BJ (cell line): ENCODE measurements around the gene ZNF611. TPM values are rescaled to one million over a fixed set of nuclear protein-coding genes. Genes with fewer than 3 reads are reported as not detected.
"Not testable (repeated sequence)": the region's sequence is repeated elsewhere in the genome, so short reads cannot be mapped to it uniquely, and the experiment has no call there.

Experiments
- CTCF ChIA-PET: fragments of 350-600 bp; formaldehyde crosslinking; extraction: SDS; loops from one replicate; lab custom pipeline; 2021; ENCODE audit warnings: antibody characterized with exemption, inconsistent platforms; lab: Yijun Ruan, JAX
- POLR2A ChIA-PET: fragments of 300-600 bp; sonication (Branson Sonifier 250); formaldehyde crosslinking; extraction: SDS; loops from one replicate; lab custom pipeline; 2021; ENCODE audit warnings: antibody characterized with exemption; lab: Charles Lee
- DNase-seq: peaks from one replicate; pipeline ENCODE4 v3.0.0-alpha.2; 2011; ENCODE audit warnings: low read depth
- H3K27me3 ChIP-seq: 2 replicates; pipeline ENCODE4 v1.6.0; 2011; ENCODE audit warnings: low read length; ENCODE audit not compliant: control insufficient read depth, insufficient read depth
- H3K36me3 ChIP-seq: 2 replicates; pipeline ENCODE4 v1.5.1; 2011; ENCODE audit warnings: low read length; ENCODE audit not compliant: control insufficient read depth, insufficient read depth
- H3K4me3 ChIP-seq: 2 replicates; pipeline ENCODE4 v1.5.1; 2011; ENCODE audit warnings: low read depth, mild to moderate bottlenecking, control low read depth, low read length
- CTCF ChIP-seq: IDR thresholded peaks from 2 replicates; pipeline ENCODE4 v1.5.1; 2011; ENCODE audit warnings: low read depth, mild to moderate bottlenecking, control low read depth, inconsistent platforms, low read length, moderate library complexity; ENCODE audit not compliant: insufficient read depth
- polyA plus RNA-seq: library from polyadenylated mRNA; depleted of rRNA; stranded (reverse); fragments of >200 nt; gene quantifications from 2 replicates; pipeline ENCODE4 v1.2.3, GENCODE V29; 2011

Gene ZNF611
- polyA plus RNA-seq, 1 experiment, result 2.4 TPM

GRCh38 chr19:52722062-52723003 is 12.5 kb downstream of the ZNF611 start:
- CTCF ChIA-PET, result interaction anchor here (0.6 kb wide), 1 partner anchor 37 kb away, joined by 3 read pairs; no protein-coding TSS in a partner anchor

DNA sequence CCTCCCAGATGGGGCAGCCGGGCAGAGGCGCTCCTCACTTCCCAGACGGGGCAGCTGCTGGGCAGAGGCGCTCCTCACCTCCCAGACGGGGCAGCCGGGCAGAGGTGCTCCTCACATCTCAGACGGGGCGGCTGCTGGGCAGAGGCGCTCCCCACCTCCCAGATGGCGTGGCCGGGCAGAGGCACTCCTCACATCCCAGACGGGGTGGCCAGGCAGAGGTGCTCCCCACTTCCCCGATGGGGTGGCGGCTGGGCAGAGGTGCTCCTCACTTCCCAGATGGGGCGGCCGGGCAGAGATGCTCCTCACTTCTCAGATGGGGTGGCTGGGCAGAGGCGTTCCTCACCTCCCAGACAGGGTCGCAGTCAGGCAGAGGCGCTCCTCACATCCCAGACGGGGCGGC is 14.3 kb downstream of the ZNF611 start:
- DNase-seq, H3K27me3 ChIP-seq, CTCF ChIA-PET, H3K4me3 ChIP-seq, H3K36me3 ChIP-seq, POLR2A ChIA-PET: not testable (repeated sequence)

More at GRCh38 chr19:52722062-52723003, 12.5 kb downstream of the ZNF611 start:
- POLR2A ChIA-PET, result no interaction called here
- H3K36me3 ChIP-seq, result peaks cover 2% of the 10 kb centered on the region
- H3K4me3 ChIP-seq, result no peak overlapping the region
- H3K27me3 ChIP-seq, result no peaks in the 10 kb centered on the region
- TF ChIP-seq CTCF, result no peak
- peak; percentile 55 for DNase-seq

DNA sequence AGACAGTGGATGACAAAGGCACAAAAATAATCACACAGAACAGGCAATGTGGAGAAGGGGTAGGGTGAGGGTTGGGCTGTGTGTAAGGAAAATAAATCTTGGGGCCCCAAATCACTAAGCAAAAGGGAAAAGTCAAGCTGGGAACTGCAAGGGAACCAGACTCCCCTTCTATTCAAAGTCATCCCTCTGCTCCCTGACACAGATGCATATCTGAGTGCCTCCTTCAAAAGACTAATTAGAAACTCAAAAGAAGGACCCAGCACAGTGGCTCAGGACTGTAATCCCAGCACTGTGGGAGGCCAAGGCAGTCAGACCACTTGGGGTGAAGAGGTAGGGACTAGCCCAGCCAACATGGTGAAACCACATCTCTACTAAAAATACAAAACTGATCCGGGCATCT is 18.3 kb downstream of the ZNF611 start:
- no peak for DNase-seq
- Histone ChIP-seq H3K4me3 (no peak overlapping the region), H3K27me3 (no peaks in the 10 kb centered on the region), H3K36me3 (no peaks in the 10 kb centered on the region; the same call in 1 of the 2 replicates)
- TF ChIP-seq CTCF, result no peak
- ChIA-PET CTCF (interaction anchor here (0.6 kb wide), 1 partner anchor 479 kb away, joined by 3 read pairs; no protein-coding TSS in a partner anchor), POLR2A (no interaction called here)

GRCh38 chr19:52715902-52716301 is 18.9 kb downstream of the ZNF611 start:
- POLR2A ChIA-PET, DNase-seq, H3K4me3 ChIP-seq, H3K36me3 ChIP-seq, H3K27me3 ChIP-seq: not testable (repeated sequence)
- CTCF ChIA-PET, result interaction anchor here (0.6 kb wide), 1 partner anchor 478 kb away, joined by 3 read pairs; no protein-coding TSS in a partner anchor

- POLR2A ChIA-PET, H3K27me3 ChIP-seq, CTCF ChIA-PET, H3K4me3 ChIP-seq, DNase-seq, H3K36me3 ChIP-seq: not testable (repeated sequence)
Observed at GRCh38 chr19:52715330-52715729, 19.5 kb downstream of the ZNF611 start.

GRCh38 chr19:52713051-52713450 is 21.8 kb downstream of the ZNF611 start:
- DNase-seq, H3K36me3 ChIP-seq, H3K27me3 ChIP-seq, POLR2A ChIA-PET, CTCF ChIA-PET, H3K4me3 ChIP-seq: not testable (repeated sequence)

GRCh38 chr19:52711661-52712060 is 23.2 kb downstream of the ZNF611 start:
- POLR2A ChIA-PET, CTCF ChIA-PET, DNase-seq, H3K4me3 ChIP-seq, H3K27me3 ChIP-seq, H3K36me3 ChIP-seq: not testable (repeated sequence)
